OCI-M1 (cell line): ENCODE results near the gene RAI14.

Experiments used
- DNase-seq: peaks from one replicate; lab custom pipeline; 2025; lab: John Stamatoyannopoulos, UW

Gene RAI14

DNA sequence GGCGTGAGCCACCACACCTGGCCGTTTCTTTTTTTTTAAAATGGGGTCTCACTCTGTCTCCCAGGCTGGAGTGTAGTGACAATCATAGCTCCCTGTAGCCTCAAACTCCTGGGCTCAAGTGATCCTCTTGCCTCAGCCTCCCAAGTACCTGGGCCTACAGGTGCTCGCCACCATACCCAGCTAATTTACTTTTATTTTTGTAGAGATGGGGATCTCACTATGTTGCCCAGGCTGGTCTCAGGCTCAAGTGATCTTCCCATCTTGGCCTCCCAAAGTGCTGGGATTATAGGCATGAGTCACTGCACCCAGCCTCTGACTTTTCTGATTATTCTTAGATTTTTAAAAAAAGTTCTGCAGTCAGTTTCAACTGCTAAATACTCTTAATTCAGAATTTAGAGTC, 21.3 kb downstream of the RAI14 start:
- DNase-seq, result no peak

DNA sequence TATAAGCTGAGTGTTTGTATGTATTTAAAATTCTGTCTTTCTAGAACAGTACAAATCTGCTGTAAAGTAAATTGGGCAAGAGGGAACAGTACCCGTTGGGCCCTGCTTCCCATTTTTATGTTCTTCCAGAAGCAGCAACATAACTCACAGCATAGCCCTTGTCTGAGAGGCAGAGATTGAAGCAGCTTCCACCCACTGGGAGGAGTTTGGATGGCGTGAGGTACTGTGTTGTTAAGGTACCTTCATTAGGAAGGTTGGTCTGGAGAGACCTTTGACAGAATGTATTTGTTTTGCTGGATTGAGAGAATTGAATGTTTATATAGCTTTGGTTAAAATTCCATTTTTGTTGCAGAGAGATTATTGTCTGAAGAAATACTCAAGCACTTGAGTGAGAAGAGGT, 24.8 kb downstream of the RAI14 start:
- DNase-seq, result no peak

DNA sequence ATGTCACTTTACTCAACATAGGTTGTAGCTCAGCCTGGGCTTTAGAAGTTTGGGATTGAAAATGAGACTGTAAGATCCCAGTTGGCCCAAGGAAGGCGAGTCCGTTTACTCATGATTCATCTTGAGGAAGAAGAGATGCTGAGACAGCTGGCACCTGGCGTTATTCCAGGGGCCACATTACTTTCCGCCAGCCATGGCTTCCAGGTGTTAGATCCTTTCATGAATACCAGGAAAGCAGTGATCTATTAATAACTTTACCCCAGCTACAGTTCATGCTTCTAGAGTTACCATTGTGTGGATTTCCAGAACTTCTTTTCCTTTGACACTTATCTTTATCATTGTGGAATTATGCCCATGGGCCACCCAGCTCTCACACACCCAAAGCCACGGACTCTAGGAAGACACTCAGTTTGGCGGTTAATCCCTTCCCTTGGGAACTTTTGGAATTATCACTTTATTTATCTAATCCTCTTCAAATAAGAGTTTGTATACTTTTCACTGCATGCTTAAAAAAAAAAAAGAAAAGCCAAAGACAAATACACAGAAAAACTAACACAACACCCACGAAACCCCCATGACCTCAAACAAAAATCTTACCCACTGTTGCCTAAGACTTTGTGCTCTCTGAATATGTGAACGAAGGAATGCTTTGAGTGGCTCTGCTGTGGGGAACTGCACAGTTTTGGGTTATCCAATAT, 26.9 kb downstream of the RAI14 start:
- DNase-seq, result no peak

DNA sequence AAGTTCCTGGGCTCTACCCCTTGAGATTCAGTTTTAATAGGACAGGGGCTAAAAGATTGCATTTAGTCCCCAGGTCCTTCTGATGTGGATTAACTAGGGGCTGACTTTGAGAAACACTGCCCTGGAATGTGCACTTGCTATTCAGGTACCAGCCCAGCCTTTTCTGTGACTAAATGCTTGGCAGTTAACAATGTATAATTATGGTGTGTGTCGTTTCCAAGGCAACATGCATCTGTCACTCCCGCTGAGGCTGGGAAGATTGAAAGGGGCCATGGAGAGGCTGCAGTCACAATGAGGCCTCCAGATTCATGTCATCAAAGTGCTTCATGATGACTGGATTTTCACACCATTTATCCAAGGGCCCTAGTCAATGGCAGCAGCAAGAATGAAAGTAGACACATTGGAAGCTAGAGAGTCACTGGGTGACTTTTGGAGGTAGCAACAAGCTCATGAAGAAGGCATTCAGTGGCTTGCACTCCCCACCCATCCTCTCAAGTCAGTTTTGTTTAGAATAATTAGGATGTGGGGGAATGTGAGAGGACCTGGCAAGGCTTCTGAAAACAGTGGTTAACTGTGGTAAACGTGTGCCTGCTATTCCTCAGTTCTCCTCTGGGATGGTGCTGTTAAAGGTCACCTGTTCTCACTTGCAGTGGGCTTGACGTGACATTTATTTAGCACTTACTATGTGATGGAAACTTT, 28.3 kb downstream of the RAI14 start:
- DNase-seq, result no peak

DNA sequence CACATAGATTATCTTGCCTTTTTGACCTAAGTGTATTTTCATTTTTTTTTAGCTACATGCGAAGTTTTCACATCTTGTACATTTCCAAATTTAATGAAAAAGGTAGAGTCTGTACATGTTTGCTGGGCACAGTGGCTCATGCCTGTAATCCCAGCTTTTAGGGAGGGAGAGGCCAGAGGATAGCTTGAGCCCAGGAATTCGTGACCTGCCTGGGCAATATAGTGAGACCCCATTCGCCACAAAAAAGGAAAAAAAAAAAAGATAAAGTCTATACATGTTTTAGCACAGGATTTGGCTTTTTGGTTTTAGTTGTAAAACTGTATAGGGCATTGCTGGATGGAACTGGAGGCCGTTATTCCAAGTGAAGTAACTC, 28.8 kb downstream of the RAI14 start:
- DNase-seq, result no peak

DNA sequence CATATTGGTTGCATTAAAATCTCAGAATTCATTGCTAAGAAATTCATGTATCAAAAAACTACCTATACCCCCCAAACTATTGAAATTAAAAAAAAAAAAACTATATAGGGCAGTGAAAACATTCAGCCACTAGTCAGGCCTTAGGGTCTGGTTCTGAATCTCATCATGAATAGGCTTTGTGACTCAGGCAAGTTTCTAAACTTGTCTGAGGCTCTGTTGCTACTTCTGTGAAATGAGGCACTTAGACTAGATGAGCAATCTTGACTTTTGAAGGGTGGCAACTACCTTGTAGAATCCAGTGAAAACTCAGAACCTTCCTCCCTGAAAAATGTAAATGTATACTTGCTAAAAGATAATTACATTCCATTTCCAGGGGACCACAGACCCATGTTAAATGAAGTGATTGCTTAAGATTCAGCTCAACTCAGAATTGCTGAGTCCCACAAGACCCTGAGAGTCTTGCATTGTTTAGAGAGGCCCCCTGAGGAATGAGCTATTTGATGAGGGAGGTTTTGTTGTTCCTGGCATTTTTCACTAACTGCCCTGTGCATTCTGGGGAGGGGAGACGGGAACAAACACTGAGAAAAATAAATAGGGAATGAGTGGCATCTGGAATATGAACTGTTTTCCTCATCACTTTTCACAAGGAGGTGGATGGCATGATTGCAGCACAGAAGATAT, 29.5 kb downstream of the RAI14 start:
- no peak for DNase-seq

DNA sequence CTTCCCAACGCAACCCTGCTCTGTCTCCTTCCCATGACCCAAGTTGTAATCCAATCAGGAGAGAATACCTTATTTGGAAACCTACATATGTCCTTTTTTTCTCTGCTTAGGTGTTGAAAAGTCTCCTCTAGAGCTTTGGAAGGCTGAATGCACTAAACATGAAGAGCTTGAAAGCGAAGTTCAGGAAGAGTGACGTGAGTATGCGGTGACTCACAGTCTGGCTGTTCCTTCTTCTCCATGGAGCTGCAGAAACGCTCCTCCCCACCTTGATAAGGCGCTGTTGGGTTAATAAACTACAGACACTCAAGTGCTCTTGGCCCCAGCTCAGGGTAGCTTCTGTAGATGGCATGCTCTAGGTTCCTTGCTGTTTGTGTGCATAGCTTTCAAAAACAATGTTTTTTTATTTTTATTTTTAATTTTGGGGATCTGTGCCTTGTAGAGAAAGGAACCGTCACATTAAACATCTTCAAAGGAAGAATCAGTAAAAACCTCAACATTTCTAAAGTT, 30.7 kb downstream of the RAI14 start:
- DNase-seq, result peak; percentile 90

DNA sequence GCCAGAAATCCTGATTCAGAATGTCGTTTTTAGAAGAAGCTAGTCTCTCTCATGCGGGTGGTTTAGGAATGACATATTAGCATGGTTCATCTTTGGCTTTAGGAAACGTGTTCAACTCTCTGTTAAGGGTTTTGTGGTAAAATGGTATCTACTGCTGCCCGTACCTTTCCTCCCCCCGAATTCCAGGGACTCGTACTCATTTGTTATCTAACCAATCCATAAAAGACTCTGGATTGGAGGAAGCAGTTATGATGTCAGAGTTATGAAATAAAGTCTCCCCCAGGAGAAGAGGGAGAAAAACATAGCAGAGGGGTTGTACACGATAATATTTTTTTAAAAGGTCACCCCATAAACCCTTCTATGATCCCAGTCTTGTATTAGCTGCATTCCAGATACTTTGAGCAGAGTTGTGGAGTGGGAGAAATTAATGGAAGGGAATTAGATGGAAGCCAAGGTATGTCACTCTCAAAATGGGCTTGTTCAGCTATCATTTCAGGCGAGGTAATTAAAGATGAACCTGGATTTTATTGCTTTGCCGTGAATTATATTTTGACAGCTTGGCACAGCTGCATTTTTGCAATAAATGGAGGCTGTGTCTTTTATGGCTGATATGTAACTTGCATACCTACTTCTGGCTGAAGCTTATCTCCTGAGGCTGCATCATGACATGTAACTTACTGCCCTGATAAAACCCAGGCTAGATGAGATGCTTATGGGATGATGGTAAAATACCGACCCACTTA, 31.3 kb downstream of the RAI14 start:
- DNase-seq, result peak; percentile 55

DNA sequence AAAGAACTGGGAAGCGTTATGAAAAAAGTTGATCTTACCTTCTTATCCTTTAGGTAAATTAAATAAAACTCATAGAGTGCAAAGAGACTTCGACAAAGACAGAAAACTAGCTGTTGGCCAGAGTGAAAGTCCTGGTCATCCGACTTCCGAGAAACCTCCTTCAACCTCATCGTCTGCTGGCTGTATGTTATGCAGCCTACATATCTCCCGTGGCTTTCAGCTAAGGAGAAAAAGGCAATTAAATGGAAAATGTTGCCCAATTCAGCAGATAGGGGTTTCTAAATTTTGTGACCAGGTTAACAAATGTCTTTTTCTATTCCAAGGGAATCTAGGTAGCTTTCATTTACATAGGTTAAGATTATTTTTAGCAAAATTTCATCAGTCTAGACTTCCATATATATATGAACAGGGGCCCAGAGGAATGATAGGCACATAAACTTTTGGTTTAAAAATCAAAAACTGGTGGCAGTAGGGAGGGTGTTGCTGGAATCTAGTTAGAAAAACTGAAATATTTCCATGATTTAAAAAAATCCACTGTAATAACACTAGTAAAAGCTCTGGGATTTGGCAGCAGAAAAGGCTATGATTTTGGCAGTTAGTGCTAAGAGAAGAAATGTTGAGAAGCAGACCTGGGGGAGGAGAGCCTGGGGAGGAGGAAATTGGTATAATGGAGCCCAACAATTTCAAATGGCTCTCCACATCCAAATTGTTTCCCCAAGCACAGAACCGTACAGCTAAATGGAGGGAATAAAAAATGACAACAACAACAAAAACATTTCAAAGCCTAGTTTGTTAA, 32.1 kb downstream of the RAI14 start:
- DNase-seq, result no peak

DNA sequence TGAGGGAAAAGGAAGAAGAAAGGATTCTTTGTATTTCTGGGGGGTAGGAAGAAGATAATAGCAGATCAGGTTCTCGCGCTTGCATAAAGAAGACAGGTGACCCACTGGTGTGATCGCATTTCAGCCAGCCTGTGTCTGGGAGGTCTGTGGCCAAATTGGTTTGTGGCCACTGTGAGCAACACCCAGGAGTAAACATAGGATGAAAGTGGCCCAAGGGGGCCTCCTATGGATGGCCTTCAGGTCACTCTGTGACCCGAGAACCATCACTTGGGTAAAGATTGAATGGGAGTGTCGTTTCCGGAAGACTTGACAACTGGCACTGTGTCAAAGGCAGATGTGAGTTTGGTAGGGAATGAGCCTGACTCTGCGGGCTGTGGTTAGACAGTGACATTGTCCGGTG, 34.2 kb downstream of the RAI14 start:
- no peak for DNase-seq

DNA sequence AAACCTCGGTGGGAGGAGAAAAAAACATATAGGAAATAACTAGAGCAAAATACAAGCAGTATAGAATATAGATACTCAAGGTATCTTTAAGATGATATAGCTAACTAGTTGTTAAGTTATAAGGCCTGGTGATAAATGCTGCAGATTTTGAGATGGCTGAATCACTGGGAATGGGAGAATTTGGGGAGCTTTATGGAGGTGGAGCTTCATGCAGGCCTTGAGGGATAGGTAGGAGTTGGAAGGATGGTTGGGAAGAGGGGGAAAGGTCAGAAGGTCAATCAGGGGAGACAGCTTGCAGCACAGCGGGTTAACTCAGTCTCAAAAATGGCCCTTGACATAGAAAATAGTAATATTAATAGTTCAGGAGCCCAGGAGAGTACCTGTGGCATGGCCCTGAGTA, 34.8 kb downstream of the RAI14 start:
- DNase-seq, result no peak

DNA sequence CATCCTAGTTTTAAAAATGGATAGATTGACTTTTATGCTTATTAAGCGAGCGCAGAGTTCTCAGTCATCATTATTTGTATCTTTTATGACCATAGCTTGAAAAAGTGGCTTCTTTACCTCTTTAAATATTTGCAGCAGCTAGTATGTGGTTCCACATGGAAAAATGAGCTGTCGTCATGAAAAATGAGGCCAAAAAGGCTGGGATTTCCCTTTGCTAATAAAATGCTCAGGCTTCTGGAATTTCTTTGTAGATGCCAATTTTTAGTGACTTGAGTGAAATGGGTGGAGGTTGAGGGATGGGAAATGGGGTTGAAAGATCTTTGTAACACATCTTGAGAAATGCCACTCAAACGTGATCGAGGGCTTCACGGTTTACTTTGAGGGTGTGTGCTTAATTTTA, 35.2 kb downstream of the RAI14 start:
- no peak for DNase-seq

DNA sequence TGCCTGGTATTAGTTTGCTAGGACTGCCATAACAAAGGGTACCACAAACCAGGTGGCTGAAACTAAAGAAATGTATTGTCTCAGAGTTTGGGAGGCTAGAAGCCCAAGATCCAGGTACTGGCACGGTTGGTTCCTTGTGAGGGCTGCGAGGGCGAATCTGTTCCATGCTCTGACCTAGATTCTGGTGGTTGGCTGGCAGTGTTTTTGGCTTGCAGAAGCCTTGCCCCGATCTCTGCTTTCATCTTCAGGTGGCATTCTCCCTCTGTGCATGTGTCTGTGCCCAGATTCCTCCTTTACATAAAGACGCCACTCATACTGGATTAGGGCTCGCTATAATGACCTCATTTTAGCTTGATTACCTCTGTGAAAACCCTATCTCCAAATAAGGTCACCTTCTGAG, 36.7 kb downstream of the RAI14 start:
- no peak for DNase-seq

DNA sequence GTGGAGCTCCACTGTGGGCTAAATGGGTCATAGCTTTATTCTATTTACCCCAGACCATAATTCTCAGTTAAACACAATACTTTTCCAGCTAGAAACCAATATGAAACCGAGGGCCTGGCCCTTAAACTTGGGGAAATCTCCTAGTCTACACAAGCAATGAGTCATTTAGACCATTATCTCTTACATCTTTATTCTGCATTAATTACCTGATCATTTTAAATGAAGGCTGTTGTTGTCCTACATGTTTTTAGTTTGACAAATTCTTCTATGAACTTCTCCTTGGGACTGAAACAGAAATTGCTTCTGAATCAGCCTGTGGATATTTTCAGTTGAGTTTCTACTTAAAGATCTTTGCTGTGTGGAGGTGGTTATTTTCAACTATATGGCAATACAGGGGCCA, 37.9 kb downstream of the RAI14 start:
- peak; percentile 54 for DNase-seq

DNA sequence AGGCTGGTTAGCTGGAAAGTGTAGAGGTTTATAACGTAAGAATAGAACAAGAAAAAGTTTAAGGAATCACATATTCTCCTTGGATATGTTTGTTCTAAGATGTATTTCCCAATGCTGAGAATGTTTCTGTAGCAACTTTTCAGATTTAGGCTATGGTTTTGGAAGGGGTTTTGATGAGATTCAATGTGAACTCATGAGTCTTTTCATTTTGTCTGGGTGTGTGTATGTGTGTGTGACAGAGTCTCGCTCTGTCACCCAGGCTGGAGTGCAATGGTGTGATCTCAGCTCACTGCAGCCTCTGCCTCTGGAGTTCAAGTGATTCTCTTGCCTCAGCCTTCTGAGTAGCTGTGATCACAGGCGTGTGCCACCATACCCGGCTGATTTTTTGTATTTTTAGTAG, 38.6 kb downstream of the RAI14 start:
- DNase-seq, result no peak

DNA sequence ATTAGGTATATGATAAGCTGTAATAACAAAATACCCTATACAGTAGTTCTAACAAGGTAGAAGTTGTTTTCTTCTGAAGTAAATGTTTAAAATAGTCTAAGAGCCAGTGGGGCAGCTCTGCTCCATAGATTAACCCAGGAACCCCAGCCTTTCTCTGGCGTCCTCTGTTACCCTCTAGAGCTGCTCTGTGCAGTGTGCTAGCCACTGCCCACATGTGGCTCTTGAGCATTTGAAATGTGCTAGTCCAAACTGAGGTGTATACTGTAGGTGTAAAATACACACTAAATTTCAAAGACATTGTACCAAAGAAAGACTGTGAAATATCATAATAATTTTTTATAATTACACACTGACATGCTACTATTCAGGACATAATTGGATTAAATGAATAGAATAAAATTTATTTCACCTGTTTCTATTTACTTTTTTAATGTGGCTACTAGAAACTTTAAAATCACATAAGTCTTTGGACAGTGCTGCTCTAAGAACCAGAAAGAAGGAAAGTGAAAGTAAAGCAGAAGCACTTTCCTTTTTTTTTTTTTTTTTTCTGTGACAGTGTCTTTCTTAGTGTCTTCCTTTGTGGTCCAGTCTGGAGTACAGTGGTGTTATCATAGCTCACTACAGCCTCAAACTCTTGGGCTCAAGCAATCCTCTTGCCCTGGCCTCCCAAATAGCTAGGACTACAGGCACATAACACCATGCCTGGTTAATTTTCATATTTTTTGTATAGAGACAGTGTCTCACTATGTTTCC, 39.3 kb downstream of the RAI14 start:
- peak; percentile 86 for DNase-seq

DNA sequence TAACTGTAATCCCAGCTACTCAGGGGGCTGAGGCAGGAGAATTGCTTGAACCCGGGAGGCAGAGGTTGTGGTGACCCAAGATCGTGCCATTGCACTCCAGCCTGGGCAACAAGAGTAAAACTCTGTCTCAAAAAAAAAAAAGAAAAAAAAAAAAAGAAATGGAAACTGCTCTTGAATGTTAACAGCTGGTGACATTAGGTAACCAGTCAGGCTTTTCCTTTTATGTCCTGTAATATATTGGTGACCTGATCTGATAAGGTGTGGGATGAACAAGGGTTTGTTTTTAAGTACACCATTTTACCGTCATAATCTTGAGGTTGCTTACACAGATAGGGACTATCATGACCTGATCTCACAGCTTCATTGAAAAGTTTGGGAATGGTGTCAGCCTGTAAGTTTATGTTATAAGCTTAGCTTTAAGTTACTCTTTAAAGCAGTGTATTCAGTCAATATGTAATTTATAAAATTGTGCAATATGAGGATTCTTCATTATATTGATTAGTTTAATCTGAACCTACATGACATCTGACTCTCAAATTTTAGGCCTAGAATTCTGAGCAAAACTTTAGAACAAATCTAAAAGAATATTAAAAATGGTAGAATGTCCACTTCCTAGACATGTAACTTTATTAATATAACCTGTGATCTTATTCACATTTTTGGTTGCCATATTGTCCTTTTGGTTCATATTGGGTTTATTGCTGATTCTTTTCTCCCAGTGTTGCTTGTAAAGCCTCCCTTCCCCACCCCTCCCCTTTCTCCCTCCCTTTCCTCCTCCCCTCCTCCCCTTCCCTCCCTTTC, 41.4 kb downstream of the RAI14 start:
- peak; percentile 35 for DNase-seq

DNA sequence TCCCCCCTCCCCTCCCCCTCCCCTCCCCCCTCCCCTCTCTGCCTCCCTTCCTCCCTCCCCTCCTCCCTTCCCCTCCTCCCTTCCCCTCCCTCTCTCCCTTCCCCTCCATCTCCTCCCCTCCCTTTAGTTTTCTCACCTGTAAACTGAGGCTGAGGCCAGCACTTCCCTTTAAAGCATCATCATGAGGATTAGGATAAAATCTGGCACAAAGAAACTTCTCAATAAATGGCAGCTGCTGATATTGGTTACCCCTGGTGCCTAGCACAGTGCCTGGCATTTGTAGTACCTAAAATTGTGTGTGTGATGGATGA, 41.9 kb downstream of the RAI14 start:
- no peak for DNase-seq

DNA sequence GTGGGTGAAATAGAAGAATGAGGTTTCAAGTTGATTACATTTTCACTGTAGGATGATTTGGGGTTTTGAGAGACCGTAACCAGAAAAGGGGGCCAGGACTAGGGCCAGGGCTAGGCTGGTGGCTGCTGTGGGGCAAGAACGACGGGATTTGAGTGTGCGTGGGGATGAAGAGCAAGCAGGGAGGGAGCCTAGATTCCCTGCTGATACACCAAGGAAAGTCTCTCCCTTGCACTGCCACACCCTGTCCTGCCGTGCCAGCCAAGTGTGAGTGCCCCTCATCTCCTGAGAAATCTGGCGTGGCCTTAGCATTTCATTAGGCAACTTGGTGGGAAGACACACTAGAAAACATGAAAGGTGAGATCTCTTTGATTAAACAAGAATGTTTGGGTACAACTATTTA, 42.6 kb downstream of the RAI14 start:
- DNase-seq, result no peak
